HepG2 (cell line): ENCODE results near the gene NPNT. TPM values are rescaled to one million over a fixed set of nuclear protein-coding genes. Genes with fewer than 3 reads are reported as not detected.

Experiments used
- ATAC-seq: fragments of 200-7000 bp; cut with Tn5 transposase; 3 replicates; pipeline ENCODE4 v1.9.1; 2020; ENCODE audit warnings: mild to moderate bottlenecking, moderate library complexity
- BruUV-seq: library from RNA; stranded (reverse); fragments of 400-500 nt; replicated peaks from 2 replicates; lab custom pipeline; 2021; lab: Mats Ljungman, UMichigan
- CTCF ChIA-PET: fragments of 300-600 bp; formaldehyde crosslinking; extraction: SDS; loops from one replicate; lab custom pipeline; 2021; ENCODE audit warnings: low total read pairs, inconsistent platforms, low intra/inter-chr PET ratio; lab: Yijun Ruan, JAX
- POLR2A ChIA-PET: fragments of 350-600 bp; sonication (Branson Sonifier 250); formaldehyde crosslinking; loops from one replicate; lab custom pipeline; 2020; ENCODE audit warnings: antibody characterized with exemption, inconsistent platforms; lab: Yijun Ruan, JAX
- DNase-seq: peaks from one replicate; pipeline ENCODE4 v3.0.0-alpha.2; 2015; ENCODE audit warnings: low spot score
- FAIRE-seq: peaks from 3 replicates; lab custom pipeline; 2011; peaks lifted over from hg19 to GRCh38; lab: Jason Lieb, UNC
- H2AFZ ChIP-seq: one replicate; pipeline ENCODE4 v1.6.1; 2011; ENCODE audit warnings: low read length, inconsistent platforms
- H3K27ac ChIP-seq: fragments of 300-600 bp; 3 replicates; pipeline ENCODE4 v1.8.0; 2011; ENCODE audit warnings: mixed run types, mild to moderate bottlenecking, mixed read lengths, low read length, inconsistent platforms; ENCODE audit not compliant: insufficient read depth; ENCODE audit errors: extremely low read length
- H3K27me3 ChIP-seq, 2 experiments: fragments of 200-600 bp in 1 of 2; 2 replicates in 1 of 2; 3 replicates in 1 of 2; pipeline versions ENCODE4 v1.6.0 to v1.8.0; 2011; ENCODE audit warnings: low read length in 2 of 2, mild to moderate bottlenecking in 2 of 2, moderate library complexity in 2 of 2, inconsistent platforms in 1 of 2; ENCODE audit not compliant: insufficient read depth in 2 of 2, control insufficient read depth in 1 of 2
- H3K36me3 ChIP-seq, 2 experiments: fragments of 200-600 bp in 1 of 2; replicated peaks in 1 of 2; 2 replicates in 1 of 2; 3 replicates in 1 of 2; pipeline versions ENCODE4 v1.5.1 to v1.8.0; 2011; ENCODE audit warnings: low read length in 2 of 2, inconsistent platforms in 1 of 2; ENCODE audit not compliant: insufficient read depth in 2 of 2, control insufficient read depth in 1 of 2
- H3K4me1 ChIP-seq: 2 replicates; pipeline ENCODE4 v1.5.1; 2012; ENCODE audit warnings: low read length, inconsistent platforms; ENCODE audit not compliant: insufficient read depth
- H3K4me2 ChIP-seq: 2 replicates; pipeline ENCODE4 v1.6.0; 2011; ENCODE audit warnings: low read depth, low read length, inconsistent platforms
- H3K4me3 ChIP-seq, 3 experiments: fragments of 200-600 bp in 1 of 3; sonication (generic), shearing (Covaris generic) in 1 of 3; replicated peaks in 1 of 3; 2 replicates each; pipeline ENCODE4 v1.5.1; 2011 to 2016; ENCODE audit warnings: low read length in 3 of 3, inconsistent platforms in 2 of 3, low read depth in 2 of 3, mild to moderate bottlenecking in 2 of 3, control low read depth in 1 of 3, mixed read lengths in 1 of 3; ENCODE audit not compliant: insufficient read depth in 1 of 3
- H3K79me2 ChIP-seq: one replicate; pipeline ENCODE4 v1.6.1; 2011; ENCODE audit warnings: low read length, inconsistent platforms; ENCODE audit not compliant: insufficient read depth
- H3K9ac ChIP-seq: 2 replicates; pipeline ENCODE4 v1.6.0; 2011; ENCODE audit warnings: mild to moderate bottlenecking, low read depth, low read length, inconsistent platforms; ENCODE audit not compliant: insufficient read depth
- H3K9me3 ChIP-seq: 2 replicates; pipeline ENCODE4 v1.5.1; 2012; ENCODE audit warnings: mild to moderate bottlenecking, low read length
- H4K20me1 ChIP-seq: 2 replicates; pipeline ENCODE4 v1.6.0; 2011; ENCODE audit warnings: inconsistent platforms, mild to moderate bottlenecking, low read length, moderate library complexity; ENCODE audit not compliant: insufficient read depth
- CHD4 ChIP-seq: fragments of 200-600 bp; sonication (generic); IDR thresholded peaks from 2 replicates; pipeline ENCODE4 v1.7.0; 2017; ENCODE audit warnings: mild to moderate bottlenecking, low read length, borderline replicate concordance
- MLXIP ChIP-seq: sonication (generic); formaldehyde crosslinking; IDR thresholded peaks from 2 replicates; pipeline ENCODE4 v1.9.0; 2021; ENCODE audit warnings: missing genetic modification reagents, borderline replicate concordance
- SALL2 ChIP-seq: sonication (generic); formaldehyde crosslinking; IDR thresholded peaks from 2 replicates; pipeline ENCODE4 v1.8.1; 2023; ENCODE audit warnings: mild to moderate bottlenecking, missing genetic modification reagents, inconsistent platforms
- TAF15 ChIP-seq: fragments of 200-400 bp; formaldehyde crosslinking; IDR thresholded peaks from one replicate; pipeline ENCODE4 v1.6.1; 2018; ENCODE audit warnings: mild to moderate bottlenecking, low read depth, low read length; ENCODE audit not compliant: poor library complexity, severe bottlenecking
- TEF ChIP-seq: sonication (generic); formaldehyde crosslinking; IDR thresholded peaks from 2 replicates; pipeline ENCODE4 v1.5.0; 2020; ENCODE audit warnings: missing genetic modification reagents
- TFAP4 ChIP-seq: sonication (generic); IDR thresholded peaks from 2 replicates; pipeline ENCODE4 v1.6.1; 2016; ENCODE audit warnings: low read depth, borderline replicate concordance
- WIZ ChIP-seq: sonication (generic); formaldehyde crosslinking; IDR thresholded peaks from 2 replicates; pipeline ENCODE4 v1.5.1; 2020; ENCODE audit warnings: mild to moderate bottlenecking, missing genetic modification reagents
- ZBTB44 ChIP-seq: sonication (generic); formaldehyde crosslinking; IDR thresholded peaks from 2 replicates; pipeline ENCODE4 v1.4.0; 2020; ENCODE audit warnings: missing genetic modification reagents
- ZBTB46 ChIP-seq: sonication (generic); formaldehyde crosslinking; IDR thresholded peaks from 2 replicates; pipeline ENCODE4 v1.4.0; 2020; ENCODE audit warnings: mild to moderate bottlenecking, missing genetic modification reagents, borderline replicate concordance
- ZNF263 ChIP-seq: sonication (generic); formaldehyde crosslinking; IDR thresholded peaks from 2 replicates; pipeline ENCODE4 v1.4.0; 2020; ENCODE audit warnings: missing genetic modification reagents
- ZNF337 ChIP-seq: sonication (generic); formaldehyde crosslinking; IDR thresholded peaks from 2 replicates; pipeline ENCODE4 v1.5.1; 2020; ENCODE audit warnings: missing genetic modification reagents, low read depth, mild to moderate bottlenecking, borderline replicate concordance
- ZNF557 ChIP-seq: sonication (generic); formaldehyde crosslinking; IDR thresholded peaks from 2 replicates; pipeline ENCODE4 v1.4.0; 2020; ENCODE audit warnings: missing genetic modification reagents
- ZNF704 ChIP-seq: sonication (generic); formaldehyde crosslinking; IDR thresholded peaks from 2 replicates; pipeline ENCODE4 v1.8.1; 2023; ENCODE audit warnings: mild to moderate bottlenecking, inconsistent platforms, moderate library complexity, missing genetic modification reagents, borderline replicate concordance
- ZSCAN20 ChIP-seq: sonication (generic); formaldehyde crosslinking; IDR thresholded peaks from 2 replicates; pipeline ENCODE4 v1.4.0; 2020; ENCODE audit warnings: missing genetic modification reagents, mild to moderate bottlenecking, borderline replicate concordance
- WGBS: methylation state at CpG from one replicate; pipeline ENCODE4 v1.1.6; 2017; ENCODE audit warnings: low lambda C conversion rate; 5-methylcytosine and 5-hydroxymethylcytosine counted together
- in situ Hi-C: cut with HindIII; loops from 2 replicates; pipeline ENCODE4 v1.10.0; 2017; ENCODE audit warnings: low pct_unique_long_range_greater_than_20kb; ENCODE audit not compliant: extremely low pct_ligation_motif_present
- intact Hi-C: fragments of 100-400 bp; cut with micrococcal nuclease; formaldehyde crosslinking; loops from one replicate; pipeline ENCODE4 v1.10.0; 2022; ENCODE audit not compliant: unreplicated experiment
- polyA plus RNA-seq, 8 experiments: library from polyadenylated mRNA; depleted of rRNA in 3 of 8; stranded (reverse) in 7 of 8; unstranded in 1 of 8; fragments of >200 nt; fragmentation: Illumina TruSeq in 4 of 8; extraction: Trizol in 4 of 8; gene quantifications; 2 replicates each; pipeline versions ENCODE4 v1.2.1 to v1.2.3, GENCODE V29; 2011 to 2016; ENCODE audit warnings: low read depth in 4 of 8, missing spikeins in 1 of 8, mixed read lengths in 1 of 8; ENCODE audit not compliant: insufficient read depth in 1 of 8
- total RNA-seq, 5 experiments: library from RNA; depleted of rRNA; stranded (reverse); fragments of >200 nt; fragmentation: Illumina TruSeq; extraction: Trizol; gene quantifications; 2 replicates each; pipeline ENCODE4 v1.2.3, GENCODE V29; 2016; ENCODE audit warnings: low read depth in 1 of 5

Gene NPNT
- total and polyA plus RNA-seq, 2 of the 13 experiments (the other 11 are each of a cell fraction or from before 2014, with no cell fraction given), result 1.1 to 19.1 TPM

GRCh38 chr4:105930698-105931097 lies 35.4 kb downstream of the NPNT start:
- no peak overlapping the region for H3K4me3 ChIP-seq
- H3K36me3 ChIP-seq, result no peaks in the 10 kb centered on the region
- no peak for ATAC-seq
- DNase-seq, result no peak
- no peak overlapping the region for H2AFZ ChIP-seq
- H4K20me1 ChIP-seq, result no peaks in the 10 kb centered on the region
- CTCF ChIA-PET, result no interaction called here
- H3K4me2 ChIP-seq, result no peak overlapping the region
- WGBS, result 60% methylated on average over 2 of the region's 2 CpGs
- no peaks in the 10 kb centered on the region for H3K9me3 ChIP-seq
- H3K27ac ChIP-seq, result no peak overlapping the region
- no peak for FAIRE-seq
- no TSS peak for BruUV-seq
- intact Hi-C loops, result no loop called here
- H3K79me2 ChIP-seq, result no peaks in the 10 kb centered on the region
- no peak overlapping the region for H3K9ac ChIP-seq
- H3K27me3 ChIP-seq, result no peaks in the 10 kb centered on the region; a peak in 1 of 5 replicates
- POLR2A ChIA-PET, result no interaction called here
- in situ Hi-C loops, result no loop called here
- H3K4me1 ChIP-seq, result no peaks in the 10 kb centered on the region
- TF ChIP-seq CHD4 (no peak), ZBTB46 (CRISPR knock-in tag) (no peak), ZNF704 (no peak), ZNF557 (CRISPR knock-in tag) (no peak), TAF15 (no peak), ZNF263 (CRISPR knock-in tag) (no peak), MLXIP (no peak), ZSCAN20 (CRISPR knock-in tag) (no peak), ZBTB44 (CRISPR knock-in tag) (no peak), TFAP4 (no peak), SALL2 (CRISPR knock-in tag) (no peak), ZNF337 (CRISPR knock-in tag) (no peak), WIZ (CRISPR knock-in tag) (no peak), TEF (CRISPR knock-in tag) (no peak)
